Measurements from ENCODE around the gene CDH5.
A peak's percentile ranks its signal among the peaks of the same experiment; 100 is the strongest.

Gene CDH5

GRCh38 chr16:66342294-66342900 lies 24.1 kb upstream of the CDH5 start:
- H3K27ac ChIP-seq = no peak overlapping the region
- TF ChIP-seq, protein P1, sequence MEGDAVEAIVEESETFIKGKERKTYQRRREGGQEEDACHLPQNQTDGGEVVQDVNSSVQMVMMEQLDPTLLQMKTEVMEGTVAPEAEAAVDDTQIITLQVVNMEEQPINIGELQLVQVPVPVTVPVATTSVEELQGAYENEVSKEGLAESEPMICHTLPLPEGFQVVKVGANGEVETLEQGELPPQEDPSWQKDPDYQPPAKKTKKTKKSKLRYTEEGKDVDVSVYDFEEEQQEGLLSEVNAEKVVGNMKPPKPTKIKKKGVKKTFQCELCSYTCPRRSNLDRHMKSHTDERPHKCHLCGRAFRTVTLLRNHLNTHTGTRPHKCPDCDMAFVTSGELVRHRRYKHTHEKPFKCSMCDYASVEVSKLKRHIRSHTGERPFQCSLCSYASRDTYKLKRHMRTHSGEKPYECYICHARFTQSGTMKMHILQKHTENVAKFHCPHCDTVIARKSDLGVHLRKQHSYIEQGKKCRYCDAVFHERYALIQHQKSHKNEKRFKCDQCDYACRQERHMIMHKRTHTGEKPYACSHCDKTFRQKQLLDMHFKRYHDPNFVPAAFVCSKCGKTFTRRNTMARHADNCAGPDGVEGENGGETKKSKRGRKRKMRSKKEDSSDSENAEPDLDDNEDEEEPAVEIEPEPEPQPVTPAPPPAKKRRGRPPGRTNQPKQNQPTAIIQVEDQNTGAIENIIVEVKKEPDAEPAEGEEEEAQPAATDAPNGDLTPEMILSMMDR (IDR thresholded peaks at IDR 0.05) = peak; percentile 86
- no peak for TF ChIP-seq ZFX (IDR thresholded peaks at IDR 0.05; ENCODE audit: borderline replicate concordance)

DNA sequence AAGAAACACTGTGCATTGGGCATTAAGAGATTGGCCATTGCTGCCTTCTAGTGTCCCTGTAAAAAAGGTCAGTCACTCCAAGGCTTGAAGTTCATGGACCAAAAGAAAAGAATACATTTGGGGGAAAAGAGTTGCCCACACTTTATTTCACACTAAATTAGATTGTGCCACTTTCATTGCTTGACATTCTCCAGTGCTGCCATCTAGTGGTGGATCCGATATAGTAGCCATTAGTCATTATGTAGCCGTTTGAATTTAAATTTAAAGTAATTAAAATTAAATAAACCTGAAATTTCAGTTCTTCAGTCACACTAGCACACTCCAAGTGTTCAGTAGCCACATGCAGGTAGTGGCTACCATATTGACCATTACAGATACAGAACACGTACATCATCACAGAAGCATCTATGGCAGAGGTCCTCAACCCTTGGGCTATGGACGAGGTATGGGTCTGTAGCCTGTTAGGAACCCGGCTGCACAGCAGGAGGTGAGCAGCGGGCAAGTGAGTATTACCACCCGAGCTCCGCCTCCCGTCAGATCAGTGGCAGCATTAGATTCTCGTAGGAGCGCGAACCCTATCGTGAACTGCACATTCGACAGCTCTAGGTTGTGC lies 21.9 kb upstream of the CDH5 start:
- no peak for TF ChIP-seq ZFX (IDR thresholded peaks at IDR 0.05; ENCODE audit: borderline replicate concordance)
- TF ChIP-seq, protein P1 (IDR thresholded peaks at IDR 0.05) = peak; percentile 94
- H3K27ac ChIP-seq = no peak overlapping the region

DNA sequence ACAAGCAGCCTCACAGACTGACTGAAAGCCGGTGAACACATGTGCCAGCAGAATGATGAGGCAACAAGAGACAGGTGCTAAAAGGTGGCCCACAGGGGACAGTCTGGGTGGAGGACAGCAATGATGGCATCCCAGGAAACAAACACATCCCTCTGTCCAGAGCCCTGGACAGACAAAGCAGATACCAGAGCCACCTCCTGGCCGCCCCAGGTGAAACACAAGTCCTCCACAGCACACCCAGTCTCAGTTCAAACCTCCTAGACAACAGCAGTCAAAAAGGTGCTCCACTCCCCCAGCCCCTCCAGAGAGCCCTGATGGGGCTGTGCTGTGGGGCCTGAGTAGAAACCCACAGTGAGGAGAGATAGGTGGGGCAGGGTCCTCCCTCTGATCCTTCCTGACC lies 20.3 kb upstream of the CDH5 start:
- no peak overlapping the region for H3K27ac ChIP-seq
- no peak for TF ChIP-seq ZFX (IDR thresholded peaks at IDR 0.05; ENCODE audit: borderline replicate concordance)
- TF ChIP-seq, protein P1 (IDR thresholded peaks at IDR 0.05) = no peak

GRCh38 chr16:66352304-66352703 lies 14.2 kb upstream of the CDH5 start:
- TF ChIP-seq ZFX (IDR thresholded peaks at IDR 0.05; ENCODE audit: borderline replicate concordance) = no peak
- TF ChIP-seq, protein P1 (IDR thresholded peaks at IDR 0.05) = no peak
- H3K27ac ChIP-seq = no peak overlapping the region

- no peak overlapping the region for H3K27ac ChIP-seq
- TF ChIP-seq ZFX (IDR thresholded peaks at IDR 0.05; ENCODE audit: borderline replicate concordance) = no peak
- TF ChIP-seq, protein P1 (IDR thresholded peaks at IDR 0.05) = no peak
These were observed 13.4 kb upstream of the CDH5 start for GRCh38 chr16:66353055-66353454.

GRCh38 chr16:66354034-66354909 lies 12.2 kb upstream of the CDH5 start:
- H3K27ac ChIP-seq = no peak overlapping the region
- TF ChIP-seq, protein P1 (IDR thresholded peaks at IDR 0.05) = no peak
- no peak for TF ChIP-seq ZFX (IDR thresholded peaks at IDR 0.05; ENCODE audit: borderline replicate concordance)

Measured in 22Rv1 (cell line).